Activated naive CD4-positive, alpha-beta T cell treated with anti-CD3 and anti-CD28 coated beads, Interleukin-2, amount 50 U/mL, for 24 hours (primary cell): ENCODE results near the gene HINT2.

Experiments
- H3K27ac Mint-ChIP-seq: one replicate; pipeline ENCODE4 v1.8.0; 2021; ENCODE audit warnings: mild to moderate bottlenecking, mixed read lengths
- H3K27me3 Mint-ChIP-seq: one replicate; pipeline ENCODE4 v1.8.0; 2021; ENCODE audit warnings: mixed read lengths
- H3K36me3 Mint-ChIP-seq: one replicate; pipeline ENCODE4 v1.8.0; 2021; ENCODE audit warnings: mixed read lengths
- H3K4me1 Mint-ChIP-seq: one replicate; pipeline ENCODE4 v1.8.0; 2021; ENCODE audit warnings: mixed read lengths
- H3K4me3 Mint-ChIP-seq: one replicate; pipeline ENCODE4 v1.8.0; 2021; ENCODE audit warnings: mild to moderate bottlenecking, mixed read lengths
- H3K9me3 Mint-ChIP-seq: one replicate; pipeline ENCODE4 v1.8.0; 2021; ENCODE audit warnings: mixed read lengths

The HINT2 gene

GRCh38 chr9:35801328-35802128 is 13.3 kb downstream of the HINT2 start:
- Mint-ChIP-seq H3K9me3 (no peaks in the 10 kb centered on the region), H3K4me1 (peaks cover 23% of the 10 kb centered on the region), H3K27ac (peak overlapping the region; percentile 46), H3K36me3 (peaks cover 9% of the 10 kb centered on the region), H3K4me3 (no peak overlapping the region), H3K27me3 (no peaks in the 10 kb centered on the region)

GRCh38 chr9:35800530-35800929 is 14.3 kb downstream of the HINT2 start:
- peaks cover 23% of the 10 kb centered on the region for H3K4me1 Mint-ChIP-seq
- H3K27me3 Mint-ChIP-seq = no peaks in the 10 kb centered on the region
- H3K4me3 Mint-ChIP-seq = no peak overlapping the region
- H3K36me3 Mint-ChIP-seq = peaks cover 10% of the 10 kb centered on the region
- H3K27ac Mint-ChIP-seq = no peak overlapping the region
- H3K9me3 Mint-ChIP-seq = no peaks in the 10 kb centered on the region

GRCh38 chr9:35798658-35799374 is 16.0 kb downstream of the HINT2 start:
- H3K4me1 Mint-ChIP-seq = peaks cover 29% of the 10 kb centered on the region
- H3K4me3 Mint-ChIP-seq = no peak overlapping the region
- peak overlapping the region; percentile 96 for H3K27ac Mint-ChIP-seq
- no peaks in the 10 kb centered on the region for H3K27me3 Mint-ChIP-seq
- no peaks in the 10 kb centered on the region for H3K9me3 Mint-ChIP-seq
- peaks cover 12% of the 10 kb centered on the region for H3K36me3 Mint-ChIP-seq

- Mint-ChIP-seq H3K4me3 (no peak overlapping the region), H3K27ac (peak overlapping the region; percentile 82), H3K36me3 (peaks cover 12% of the 10 kb centered on the region), H3K27me3 (no peaks in the 10 kb centered on the region), H3K9me3 (no peaks in the 10 kb centered on the region), H3K4me1 (peaks cover 34% of the 10 kb centered on the region)
Observed at GRCh38 chr9:35797311-35798109, 17.3 kb downstream of the HINT2 start.

- H3K9me3 Mint-ChIP-seq = no peaks in the 10 kb centered on the region
- H3K36me3 Mint-ChIP-seq = peaks cover 6% of the 10 kb centered on the region
- H3K27me3 Mint-ChIP-seq = no peaks in the 10 kb centered on the region
- no peak overlapping the region for H3K27ac Mint-ChIP-seq
- no peak overlapping the region for H3K4me3 Mint-ChIP-seq
- peaks cover 34% of the 10 kb centered on the region for H3K4me1 Mint-ChIP-seq
Observed at GRCh38 chr9:35795695-35796094, 19.1 kb downstream of the HINT2 start.

- no peak overlapping the region for H3K27ac Mint-ChIP-seq
- H3K9me3 Mint-ChIP-seq = no peaks in the 10 kb centered on the region
- H3K36me3 Mint-ChIP-seq = peaks cover 5% of the 10 kb centered on the region
- peaks cover 32% of the 10 kb centered on the region for H3K4me1 Mint-ChIP-seq
- no peak overlapping the region for H3K4me3 Mint-ChIP-seq
- H3K27me3 Mint-ChIP-seq = no peaks in the 10 kb centered on the region
Observed at GRCh38 chr9:35793461-35793860, 21.4 kb downstream of the HINT2 start.

GRCh38 chr9:35792826-35793225 is 22.0 kb downstream of the HINT2 start:
- Mint-ChIP-seq H3K27me3 (no peaks in the 10 kb centered on the region), H3K36me3 (peaks cover 5% of the 10 kb centered on the region), H3K4me3 (no peak overlapping the region), H3K4me1 (peaks cover 26% of the 10 kb centered on the region), H3K9me3 (no peaks in the 10 kb centered on the region), H3K27ac (no peak overlapping the region)

GRCh38 chr9:35792024-35792813 is 22.6 kb downstream of the HINT2 start:
- Mint-ChIP-seq H3K9me3 (no peaks in the 10 kb centered on the region), H3K4me3 (no peak overlapping the region), H3K27ac (no peak overlapping the region), H3K36me3 (peaks cover 5% of the 10 kb centered on the region), H3K4me1 (peaks cover 22% of the 10 kb centered on the region), H3K27me3 (no peaks in the 10 kb centered on the region)

GRCh38 chr9:35791297-35791921 is 23.4 kb downstream of the HINT2 start, which contains the start of gene NPR2:
TSS of gene NPR2 (plus strand) at chr9:35791591. CDS start at chr9:35792409, 818 bp downstream.
- Mint-ChIP-seq H3K36me3 (peaks cover 5% of the 10 kb centered on the region), H3K4me1 (peaks cover 17% of the 10 kb centered on the region), H3K27me3 (no peaks in the 10 kb centered on the region), H3K4me3 (no peak within 1 kb of the TSS), H3K27ac (no peak within 1 kb of the TSS), H3K9me3 (no peaks in the 10 kb centered on the region)

GRCh38 chr9:35790385-35791296 is 24.2 kb downstream of the HINT2 start:
- Mint-ChIP-seq H3K4me3 (no peak overlapping the region), H3K9me3 (no peaks in the 10 kb centered on the region), H3K27ac (no peak overlapping the region), H3K36me3 (peaks cover 9% of the 10 kb centered on the region), H3K4me1 (peaks cover 17% of the 10 kb centered on the region), H3K27me3 (no peaks in the 10 kb centered on the region)

GRCh38 chr9:35790025-35790384 is 24.8 kb downstream of the HINT2 start:
- H3K27ac Mint-ChIP-seq = no peak overlapping the region
- no peak overlapping the region for H3K4me3 Mint-ChIP-seq
- no peaks in the 10 kb centered on the region for H3K27me3 Mint-ChIP-seq
- H3K4me1 Mint-ChIP-seq = peaks cover 17% of the 10 kb centered on the region
- H3K9me3 Mint-ChIP-seq = no peaks in the 10 kb centered on the region
- peaks cover 6% of the 10 kb centered on the region for H3K36me3 Mint-ChIP-seq

GRCh38 chr9:35789541-35789940 is 25.3 kb downstream of the HINT2 start:
- Mint-ChIP-seq H3K27ac (no peak overlapping the region), H3K9me3 (no peaks in the 10 kb centered on the region), H3K36me3 (peaks cover 6% of the 10 kb centered on the region), H3K4me3 (no peak overlapping the region), H3K4me1 (peaks cover 16% of the 10 kb centered on the region), H3K27me3 (no peaks in the 10 kb centered on the region)

GRCh38 chr9:35783418-35783817 is 31.4 kb downstream of the HINT2 start:
- Mint-ChIP-seq H3K4me1 (no peaks in the 10 kb centered on the region), H3K4me3 (no peak overlapping the region), H3K9me3 (no peaks in the 10 kb centered on the region), H3K36me3 (peaks cover 11% of the 10 kb centered on the region), H3K27me3 (no peaks in the 10 kb centered on the region), H3K27ac (no peak overlapping the region)

- H3K27me3 Mint-ChIP-seq = no peaks in the 10 kb centered on the region
- no peak overlapping the region for H3K4me3 Mint-ChIP-seq
- no peak overlapping the region for H3K27ac Mint-ChIP-seq
- no peaks in the 10 kb centered on the region for H3K4me1 Mint-ChIP-seq
- H3K9me3 Mint-ChIP-seq = no peaks in the 10 kb centered on the region
- peaks cover 8% of the 10 kb centered on the region for H3K36me3 Mint-ChIP-seq
Observed at GRCh38 chr9:35781066-35781465, 33.8 kb downstream of the HINT2 start.
